Stimulated activated CD4-positive, alpha-beta T cell treated with anti-CD3 and anti-CD28 coated beads, Interleukin-4, amount 100 ng/mL, for 48 hours (primary cell): ENCODE measurements around the gene ATAD2B.

Source experiments
- DNase-seq, 2 donors: peaks; one replicate each; pipeline ENCODE4 v3.0.0-alpha.2; 2020; ENCODE audit warnings: low read depth in 2 of 2

The ATAD2B gene

DNA sequence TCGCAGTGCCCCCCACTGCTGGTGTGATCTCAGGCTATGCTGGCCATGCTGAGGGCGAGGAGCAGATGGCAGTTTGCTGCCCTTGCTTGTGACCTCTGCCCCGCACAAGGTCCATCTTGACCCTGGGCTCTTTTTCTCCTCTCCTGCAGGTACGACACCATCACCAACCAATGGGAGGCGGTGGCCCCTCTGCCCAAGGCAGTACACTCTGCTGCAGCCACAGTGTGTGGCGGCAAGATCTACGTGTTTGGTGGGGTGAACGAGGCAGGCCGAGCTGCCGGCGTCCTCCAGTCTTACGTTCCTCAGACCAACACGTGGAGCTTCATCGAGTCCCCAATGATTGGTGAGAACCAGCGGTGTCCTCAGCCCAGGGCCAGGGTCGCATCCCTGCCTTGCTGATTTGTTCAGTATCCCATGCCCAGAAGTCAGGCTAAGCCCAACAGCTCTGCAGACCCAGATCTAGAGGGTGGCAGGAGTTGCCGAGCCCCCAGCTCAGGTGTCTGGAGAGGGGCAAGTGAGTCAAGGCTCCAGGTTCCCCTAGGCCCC, 223.8 kb downstream of the ATAD2B start:
- DNase-seq: no peak

DNA sequence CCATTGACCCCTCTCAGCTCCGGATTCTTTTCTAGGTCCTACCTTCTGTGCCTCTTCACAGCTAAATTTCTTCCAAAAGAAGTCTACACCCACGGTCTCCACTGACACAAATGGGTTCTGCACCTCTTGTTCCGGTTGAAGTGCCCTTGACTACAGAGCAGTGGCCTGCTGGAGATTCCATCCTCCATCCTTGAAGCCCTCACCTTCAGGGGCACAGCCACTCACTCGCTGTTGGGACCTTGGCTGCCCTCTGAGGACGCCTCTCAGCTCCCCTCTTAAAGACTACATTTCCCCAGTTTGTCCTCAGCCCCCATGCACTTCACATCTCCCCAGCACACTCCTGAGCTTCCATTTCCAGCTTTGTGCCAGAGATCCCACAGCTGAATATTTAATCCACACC, 226.3 kb downstream of the ATAD2B start:
- DNase-seq: no peak

DNA sequence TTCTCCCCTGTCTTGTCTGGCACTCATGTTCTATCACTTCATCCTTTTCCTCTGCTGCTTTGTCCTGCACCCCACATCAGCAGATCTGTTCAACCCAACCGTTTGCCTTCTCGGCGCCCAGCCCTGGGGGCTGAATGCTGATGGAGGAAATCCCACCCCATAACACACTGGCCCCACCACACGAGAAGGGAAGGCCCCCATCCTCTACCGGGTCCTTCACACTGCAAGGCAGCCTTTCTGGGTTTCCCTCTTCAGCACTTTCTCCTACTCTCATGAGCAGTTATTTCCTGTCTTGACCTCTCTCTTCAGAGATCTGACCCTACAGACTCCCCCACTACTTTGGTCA, 227.4 kb downstream of the ATAD2B start:
- DNase-seq: no peak

DNA sequence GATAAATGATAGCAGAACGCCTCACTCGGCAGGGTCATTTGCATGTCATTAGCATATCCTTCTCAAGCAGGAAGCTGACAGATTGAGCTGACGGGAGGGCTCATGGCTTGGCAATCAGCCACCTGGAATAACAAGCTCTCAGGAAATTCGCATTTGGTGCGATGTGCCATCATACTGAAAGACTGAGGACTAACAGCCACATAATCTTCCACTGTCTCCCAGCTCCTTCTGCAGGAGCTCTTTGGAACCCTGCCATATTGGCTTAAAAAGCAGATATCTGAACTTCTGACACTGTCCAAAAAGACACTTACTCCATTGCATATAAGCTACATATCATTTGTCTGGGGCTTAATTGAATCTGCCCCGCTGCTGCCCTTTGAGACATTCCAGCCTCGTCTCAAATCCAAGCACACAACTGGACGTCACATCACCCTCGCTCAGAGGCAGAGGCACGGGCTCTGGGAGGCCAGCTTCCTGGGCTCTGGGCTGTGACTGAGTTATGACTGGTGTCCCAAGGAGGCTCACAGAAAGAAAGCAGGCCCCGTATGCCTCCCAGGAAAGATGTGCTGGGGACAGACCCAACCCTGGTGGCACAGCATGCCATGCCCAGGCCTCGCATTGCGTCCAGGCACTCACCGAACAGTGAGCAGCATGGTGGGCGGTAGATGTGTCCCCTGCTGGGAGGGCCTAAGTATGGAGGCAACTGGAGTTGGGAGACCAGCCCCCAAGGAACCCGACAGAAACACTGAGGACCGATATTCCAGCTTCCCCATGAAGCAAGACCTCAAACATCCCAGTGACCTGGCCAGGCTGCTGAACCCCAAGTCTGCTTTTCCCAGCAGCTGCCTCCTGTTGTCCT, 228.0 kb downstream of the ATAD2B start:
- no peak for DNase-seq
